ENCODE data around the gene FIBP.

Gene FIBP

DNA sequence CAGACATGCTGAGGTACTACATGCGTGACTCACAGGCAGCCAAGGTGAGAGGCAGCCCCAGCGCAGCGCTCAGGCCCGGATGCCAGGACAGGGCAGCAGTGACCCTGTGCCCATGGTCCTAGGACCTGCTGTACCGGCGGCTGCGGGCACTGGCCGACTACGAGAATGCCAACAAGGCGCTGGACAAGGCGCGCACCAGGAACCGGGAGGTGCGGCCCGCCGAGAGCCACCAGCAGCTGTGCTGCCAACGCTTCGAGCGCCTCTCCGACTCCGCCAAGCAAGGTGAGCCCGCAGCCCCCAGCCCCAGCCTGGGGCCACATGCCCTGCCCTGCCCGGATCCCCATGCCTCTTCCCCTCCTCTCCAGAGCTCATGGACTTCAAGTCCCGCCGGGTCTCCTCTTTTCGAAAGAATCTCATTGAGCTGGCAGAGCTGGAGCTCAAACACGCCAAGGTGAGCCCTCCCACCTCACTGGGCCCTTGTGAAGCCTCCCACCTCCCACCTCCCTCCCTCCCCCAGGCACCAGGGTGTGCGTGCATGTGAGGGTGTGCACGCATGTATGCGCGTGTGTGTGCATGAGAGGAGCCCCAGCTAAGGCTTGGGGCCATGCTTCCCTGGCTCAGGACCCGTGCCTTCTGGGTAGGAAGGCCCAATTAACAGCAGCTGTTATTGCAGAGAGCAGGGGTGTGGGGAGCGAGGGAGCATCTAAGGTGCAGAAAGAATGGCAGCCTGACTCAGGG is 35.6 kb downstream of the FIBP start:
- Mint-ChIP-seq H3K27ac (peak overlapping the region; percentile 68), H3K4me3 (no peak overlapping the region), H3K4me1 (peaks cover 39% of the 10 kb centered on the region), H3K36me3 (ENCODE audit: low read depth) (peaks cover 51% of the 10 kb centered on the region), H3K9me3 (peaks cover 4% of the 10 kb centered on the region), H3K27me3 (ENCODE audit: low read depth, poor library complexity) (peaks cover 10% of the 10 kb centered on the region)
- no peak for DNase-seq
- TF ChIP-seq, protein P1, sequence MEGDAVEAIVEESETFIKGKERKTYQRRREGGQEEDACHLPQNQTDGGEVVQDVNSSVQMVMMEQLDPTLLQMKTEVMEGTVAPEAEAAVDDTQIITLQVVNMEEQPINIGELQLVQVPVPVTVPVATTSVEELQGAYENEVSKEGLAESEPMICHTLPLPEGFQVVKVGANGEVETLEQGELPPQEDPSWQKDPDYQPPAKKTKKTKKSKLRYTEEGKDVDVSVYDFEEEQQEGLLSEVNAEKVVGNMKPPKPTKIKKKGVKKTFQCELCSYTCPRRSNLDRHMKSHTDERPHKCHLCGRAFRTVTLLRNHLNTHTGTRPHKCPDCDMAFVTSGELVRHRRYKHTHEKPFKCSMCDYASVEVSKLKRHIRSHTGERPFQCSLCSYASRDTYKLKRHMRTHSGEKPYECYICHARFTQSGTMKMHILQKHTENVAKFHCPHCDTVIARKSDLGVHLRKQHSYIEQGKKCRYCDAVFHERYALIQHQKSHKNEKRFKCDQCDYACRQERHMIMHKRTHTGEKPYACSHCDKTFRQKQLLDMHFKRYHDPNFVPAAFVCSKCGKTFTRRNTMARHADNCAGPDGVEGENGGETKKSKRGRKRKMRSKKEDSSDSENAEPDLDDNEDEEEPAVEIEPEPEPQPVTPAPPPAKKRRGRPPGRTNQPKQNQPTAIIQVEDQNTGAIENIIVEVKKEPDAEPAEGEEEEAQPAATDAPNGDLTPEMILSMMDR (IDR thresholded peaks at IDR 0.05), result no peak

DNA sequence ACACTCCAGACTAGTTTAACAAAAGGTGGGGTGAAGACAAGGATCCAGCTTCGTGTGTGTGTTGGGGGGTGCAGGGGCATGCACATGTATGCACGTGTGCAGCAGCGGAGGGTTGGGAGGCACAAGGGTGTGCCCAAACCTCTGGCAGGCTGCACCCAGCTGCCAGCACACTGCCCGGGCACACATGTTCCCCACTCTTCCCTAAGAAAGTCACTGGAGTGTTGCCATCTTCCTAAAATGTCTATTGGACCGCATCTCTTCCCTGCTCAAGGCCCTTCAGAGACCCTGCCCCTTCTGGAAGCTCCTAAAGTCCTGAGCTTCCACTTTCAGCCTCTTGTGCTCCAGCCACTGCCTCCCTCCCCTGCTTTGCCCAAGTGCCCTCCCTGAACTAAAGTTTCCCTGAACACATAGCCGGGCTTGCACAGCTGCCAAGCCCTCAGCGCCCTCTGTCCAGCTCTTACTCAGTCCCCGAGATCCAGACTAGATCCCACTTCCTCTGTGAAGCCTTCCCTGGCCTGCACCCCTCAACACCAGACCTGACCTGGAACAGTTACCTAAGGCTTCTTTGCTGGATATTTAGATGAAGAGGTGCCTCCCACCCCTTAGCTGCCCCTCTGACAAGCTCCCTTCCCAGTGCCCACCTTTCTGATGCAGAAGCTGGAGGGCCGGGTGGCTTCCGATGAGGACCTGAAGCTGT is 36.3 kb downstream of the FIBP start:
- Mint-ChIP-seq H3K9me3 (peaks cover 4% of the 10 kb centered on the region), H3K36me3 (ENCODE audit: low read depth) (peaks cover 51% of the 10 kb centered on the region), H3K4me3 (no peak overlapping the region), H3K27me3 (ENCODE audit: low read depth, poor library complexity) (peaks cover 14% of the 10 kb centered on the region), H3K4me1 (peaks cover 39% of the 10 kb centered on the region), H3K27ac (peak overlapping the region; percentile 82)
- no peak for DNase-seq
- TF ChIP-seq, protein P1 (IDR thresholded peaks at IDR 0.05), result no peak

DNA sequence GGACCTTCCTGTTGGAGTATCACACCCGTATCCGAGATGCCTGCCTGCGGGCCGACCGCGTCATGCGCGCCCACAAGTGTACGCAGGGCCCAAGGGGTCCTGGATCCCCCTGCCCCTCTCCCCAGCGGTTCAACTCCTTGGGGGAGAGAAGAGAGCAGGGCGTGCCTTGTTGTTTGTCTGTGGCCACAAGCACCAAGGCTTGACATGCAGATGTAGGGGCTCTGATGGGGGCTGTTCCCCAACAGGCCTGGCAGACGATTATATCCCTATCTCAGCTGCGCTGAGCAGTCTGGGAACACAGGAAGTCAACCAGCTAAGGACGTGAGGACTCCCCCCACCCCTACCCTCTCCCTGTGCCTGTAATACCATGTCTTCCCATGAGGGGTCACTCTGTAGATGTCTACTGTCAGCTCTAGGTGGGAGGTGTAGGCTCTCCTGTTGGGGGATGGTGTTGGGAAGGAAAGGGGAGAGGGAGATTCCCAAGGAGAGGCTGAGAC is 37.1 kb downstream of the FIBP start:
- H3K4me3 Mint-ChIP-seq, result no peak overlapping the region
- DNase-seq, result no peak

DNA sequence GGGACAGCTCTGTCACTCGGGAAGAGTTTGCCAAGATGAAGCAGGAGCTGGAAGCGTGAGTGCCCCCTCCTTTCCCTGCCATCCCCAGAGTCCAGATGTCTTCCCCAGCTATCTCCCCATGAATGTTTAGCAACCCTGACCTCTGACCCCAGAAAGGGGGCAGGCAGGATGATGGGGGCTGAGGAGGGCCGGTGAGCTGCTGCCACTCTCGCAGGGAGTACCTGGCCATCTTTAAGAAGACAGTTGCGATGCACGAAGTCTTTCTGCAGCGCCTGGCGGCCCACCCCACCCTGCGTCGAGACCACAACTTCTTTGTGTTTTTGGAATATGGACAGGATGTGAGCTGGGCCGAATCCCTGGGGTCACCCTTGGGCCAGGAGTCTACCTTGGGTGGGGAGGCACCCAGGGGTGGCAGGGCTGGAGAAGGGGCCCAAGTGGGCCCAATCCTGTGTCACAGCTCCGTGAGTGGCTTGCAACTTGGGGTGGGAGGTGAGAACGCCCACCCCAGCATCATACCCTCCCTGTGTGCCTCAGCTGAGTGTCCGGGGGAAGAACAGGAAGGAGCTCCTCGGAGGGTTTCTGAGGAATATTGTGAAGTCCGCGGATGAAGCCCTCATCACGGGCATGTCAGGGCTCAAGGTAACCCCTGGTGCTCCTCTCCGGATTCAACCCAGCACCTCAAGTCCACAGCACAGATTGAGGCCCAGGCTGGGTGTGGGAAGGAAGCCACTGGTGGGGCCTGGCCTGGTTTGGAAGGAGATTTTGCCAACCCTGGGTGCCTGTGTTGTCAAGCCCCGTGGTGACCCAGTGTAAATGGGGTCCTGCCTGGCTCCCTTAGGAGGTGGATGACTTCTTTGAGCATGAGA is 37.8 kb downstream of the FIBP start:
- DNase-seq, result no peak
- TF ChIP-seq, protein P1 (IDR thresholded peaks at IDR 0.05), result no peak
- H3K9me3 Mint-ChIP-seq, result peaks cover 4% of the 10 kb centered on the region
- H3K27me3 Mint-ChIP-seq (ENCODE audit: low read depth, poor library complexity), result peaks cover 14% of the 10 kb centered on the region
- H3K4me1 Mint-ChIP-seq, result peaks cover 25% of the 10 kb centered on the region
- H3K27ac Mint-ChIP-seq, result no peak overlapping the region
- peaks cover 37% of the 10 kb centered on the region for H3K36me3 Mint-ChIP-seq (ENCODE audit: low read depth)
- H3K4me3 Mint-ChIP-seq, result no peak overlapping the region

More for the DNA sequence above, 37.1 kb downstream of the FIBP start:
- H3K27me3 Mint-ChIP-seq (ENCODE audit: low read depth, poor library complexity), result peaks cover 14% of the 10 kb centered on the region
- peaks cover 32% of the 10 kb centered on the region for H3K4me1 Mint-ChIP-seq
- TF ChIP-seq, protein P1 (IDR thresholded peaks at IDR 0.05), result peak; percentile 27
- H3K9me3 Mint-ChIP-seq, result peaks cover 4% of the 10 kb centered on the region
- no peak overlapping the region for H3K27ac Mint-ChIP-seq
- H3K36me3 Mint-ChIP-seq (ENCODE audit: low read depth), result peaks cover 43% of the 10 kb centered on the region

DNA sequence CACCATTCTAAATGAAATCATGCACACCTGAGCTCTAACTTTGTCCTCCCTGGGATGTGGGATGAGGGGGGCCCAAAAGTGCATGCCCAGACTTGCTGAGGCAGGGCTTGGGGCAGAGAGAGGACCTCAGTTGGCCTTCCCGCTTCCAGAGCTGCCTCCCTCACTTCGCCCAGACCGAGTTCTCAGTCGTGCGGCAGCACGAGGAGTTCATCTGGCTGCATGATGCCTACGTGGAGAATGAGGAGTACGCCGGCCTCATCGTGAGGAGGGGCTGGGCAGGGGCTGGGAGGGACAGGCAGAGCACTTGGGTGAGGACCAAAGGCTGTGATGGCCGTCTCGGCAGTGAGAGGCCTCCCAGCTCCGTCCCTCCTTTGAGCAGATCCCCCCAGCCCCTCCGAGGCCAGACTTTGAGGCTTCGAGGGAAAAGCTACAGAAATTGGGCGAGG is 38.5 kb downstream of the FIBP start:
- Mint-ChIP-seq H3K4me1 (peaks cover 21% of the 10 kb centered on the region), H3K36me3 (ENCODE audit: low read depth) (peaks cover 30% of the 10 kb centered on the region), H3K4me3 (no peak overlapping the region), H3K9me3 (peaks cover 4% of the 10 kb centered on the region), H3K27ac (no peak overlapping the region), H3K27me3 (ENCODE audit: low read depth, poor library complexity) (peaks cover 14% of the 10 kb centered on the region)
- DNase-seq, result no peak
- TF ChIP-seq, protein P1 (IDR thresholded peaks at IDR 0.05), result no peak

Data from nephron progenitor cell (in vitro differentiated cells).